Muscle layer of colon (tissue), 2 donors: Measurements from ENCODE around the gene USP15.

Experiments used
- H3K27ac ChIP-seq: one replicate; pipeline ENCODE4 v1.7.0; 2013; ENCODE audit warnings: low read depth, mild to moderate bottlenecking, low read length, moderate library complexity
- H3K27me3 ChIP-seq, 2 donors: one replicate each; pipeline ENCODE4 v1.7.0; 2013; ENCODE audit warnings: low read length in 2 of 2, mild to moderate bottlenecking in 2 of 2; ENCODE audit not compliant: insufficient read depth in 2 of 2, control insufficient read depth in 1 of 2
- H3K36me3 ChIP-seq: one replicate; pipeline ENCODE4 v1.7.0; 2013; ENCODE audit warnings: mild to moderate bottlenecking, low read length; ENCODE audit not compliant: insufficient read depth
- H3K4me1 ChIP-seq: one replicate; pipeline ENCODE4 v1.7.0; 2013; ENCODE audit warnings: mild to moderate bottlenecking, low read length; ENCODE audit not compliant: insufficient read depth
- H3K4me3 ChIP-seq, 2 donors: one replicate each; pipeline ENCODE4 v1.7.0; 2013; ENCODE audit warnings: low read length in 2 of 2, low read depth in 1 of 2, mild to moderate bottlenecking in 1 of 2, moderate library complexity in 1 of 2
- H3K9ac ChIP-seq: one replicate; pipeline ENCODE4 v1.7.0; 2013; ENCODE audit warnings: low read length
- H3K9me3 ChIP-seq: one replicate; pipeline ENCODE4 v1.7.0; 2013; ENCODE audit warnings: mild to moderate bottlenecking, low read length
- donor health status: abdominal sarcoma.
- donor health status: Adenocarcinoma of cecum.

The USP15 gene

GRCh38 chr12:62259993-62260732 lies at the start of gene USP15:
USP15 (plus strand) TSS chr12:62260404; CDS start chr12:62260415, 11 bp downstream.
- Histone ChIP-seq H3K4me3 (peak within 1 kb of the TSS; percentile 94 to 96), H3K27ac (peak within 1 kb of the TSS; percentile 95), H3K9ac (peak within 1 kb of the TSS; percentile 97), H3K9me3 (no peaks in the 10 kb centered on the region), H3K36me3 (no peaks in the 10 kb centered on the region), H3K27me3 (no peaks in the 10 kb centered on the region), H3K4me1 (peaks cover 35% of the 10 kb centered on the region)

- Histone ChIP-seq H3K4me1 (no peaks in the 10 kb centered on the region), H3K9me3 (no peaks in the 10 kb centered on the region), H3K27ac (no peak overlapping the region), H3K4me3 (no peak overlapping the region), H3K27me3 (no peaks in the 10 kb centered on the region), H3K9ac (no peak overlapping the region), H3K36me3 (no peaks in the 10 kb centered on the region)
Measured at GRCh38 chr12:62210422-62210821, 49.8 kb upstream of the USP15 start.

- H3K27ac ChIP-seq, result no peak overlapping the region
- H3K27me3 ChIP-seq, result no peaks in the 10 kb centered on the region
- no peaks in the 10 kb centered on the region for H3K36me3 ChIP-seq
- no peak overlapping the region for H3K4me3 ChIP-seq
- H3K4me1 ChIP-seq, result no peaks in the 10 kb centered on the region
- H3K9me3 ChIP-seq, result no peaks in the 10 kb centered on the region
- H3K9ac ChIP-seq, result no peak overlapping the region
Measured at GRCh38 chr12:62211510-62211909, 48.7 kb upstream of the USP15 start.

- Histone ChIP-seq H3K4me1 (no peaks in the 10 kb centered on the region), H3K4me3 (no peak overlapping the region), H3K36me3 (no peaks in the 10 kb centered on the region), H3K9me3 (no peaks in the 10 kb centered on the region), H3K27ac (no peak overlapping the region), H3K9ac (no peak overlapping the region), H3K27me3 (no peaks in the 10 kb centered on the region)
Measured at GRCh38 chr12:62214846-62215245, 45.4 kb upstream of the USP15 start.

GRCh38 chr12:62215506-62215905 lies 44.7 kb upstream of the USP15 start:
- Histone ChIP-seq H3K27me3 (no peaks in the 10 kb centered on the region), H3K27ac (no peak overlapping the region), H3K9ac (no peak overlapping the region), H3K4me3 (no peak overlapping the region), H3K9me3 (no peaks in the 10 kb centered on the region), H3K36me3 (no peaks in the 10 kb centered on the region), H3K4me1 (no peaks in the 10 kb centered on the region)

- Histone ChIP-seq H3K9me3 (no peaks in the 10 kb centered on the region), H3K27ac (no peak overlapping the region), H3K27me3 (no peaks in the 10 kb centered on the region)
Measured at GRCh38 chr12:62217466-62218194, 42.6 kb upstream of the USP15 start.

GRCh38 chr12:62221107-62221506 lies 39.1 kb upstream of the USP15 start:
- H3K4me3 ChIP-seq, result no peak overlapping the region
- no peaks in the 10 kb centered on the region for H3K4me1 ChIP-seq
- no peak overlapping the region for H3K9ac ChIP-seq
- H3K27me3 ChIP-seq, result no peaks in the 10 kb centered on the region
- H3K9me3 ChIP-seq, result no peaks in the 10 kb centered on the region
- no peak overlapping the region for H3K27ac ChIP-seq
- H3K36me3 ChIP-seq, result no peaks in the 10 kb centered on the region

More at GRCh38 chr12:62217466-62218194, 42.6 kb upstream of the USP15 start:
- Histone ChIP-seq H3K9ac (no peak overlapping the region), H3K36me3 (no peaks in the 10 kb centered on the region), H3K4me3 (no peak overlapping the region), H3K4me1 (no peaks in the 10 kb centered on the region)

- no peaks in the 10 kb centered on the region for H3K36me3 ChIP-seq
- H3K9ac ChIP-seq, result no peak overlapping the region
- H3K4me3 ChIP-seq, result no peak overlapping the region
- no peaks in the 10 kb centered on the region for H3K27me3 ChIP-seq
- no peak overlapping the region for H3K27ac ChIP-seq
- no peaks in the 10 kb centered on the region for H3K9me3 ChIP-seq
- no peaks in the 10 kb centered on the region for H3K4me1 ChIP-seq
Measured at GRCh38 chr12:62224601-62225000, 35.6 kb upstream of the USP15 start.

- Histone ChIP-seq H3K27me3 (no peaks in the 10 kb centered on the region), H3K27ac (no peak overlapping the region), H3K36me3 (no peaks in the 10 kb centered on the region), H3K9ac (no peak overlapping the region), H3K4me3 (no peak overlapping the region), H3K4me1 (no peaks in the 10 kb centered on the region), H3K9me3 (no peaks in the 10 kb centered on the region)
Measured at GRCh38 chr12:62227091-62227490, 33.1 kb upstream of the USP15 start.

- Histone ChIP-seq H3K27ac (no peak overlapping the region), H3K4me3 (no peak overlapping the region), H3K9ac (no peak overlapping the region), H3K27me3 (no peaks in the 10 kb centered on the region), H3K4me1 (no peaks in the 10 kb centered on the region), H3K9me3 (no peaks in the 10 kb centered on the region), H3K36me3 (no peaks in the 10 kb centered on the region)
Measured at GRCh38 chr12:62230652-62231051, 29.6 kb upstream of the USP15 start.

- Histone ChIP-seq H3K4me1 (no peaks in the 10 kb centered on the region), H3K9me3 (no peaks in the 10 kb centered on the region), H3K9ac (no peak overlapping the region), H3K27me3 (no peaks in the 10 kb centered on the region), H3K4me3 (no peak overlapping the region), H3K27ac (no peak overlapping the region), H3K36me3 (no peaks in the 10 kb centered on the region)
Measured at GRCh38 chr12:62232143-62232729, 28.0 kb upstream of the USP15 start.
